HCT116 (cell line): ENCODE data around the gene PARVB. TPM values are rescaled to one million over a fixed set of nuclear protein-coding genes. Genes with fewer than 3 reads are reported as not detected.

Experiments
- ATAC-seq: fragments of 200-7000 bp; cut with Tn5 transposase; 2 replicates; pipeline ENCODE4 v1.9.1; 2020; ENCODE audit warnings: mild to moderate bottlenecking, moderate library complexity
- BruUV-seq: library from RNA; stranded (reverse); fragments of 400-500 nt; replicated peaks from 2 replicates; lab custom pipeline; 2021; lab: Mats Ljungman, UMichigan
- CTCF ChIA-PET: fragments of 300-600 bp; sonication (Branson Sonifier 250); formaldehyde crosslinking; loops from one replicate; lab custom pipeline; 2021; ENCODE audit warnings: antibody characterized with exemption; lab: Charles Lee
- POLR2A ChIA-PET: fragments of 300-600, 350-600 bp; sonication (Branson Sonifier 250); formaldehyde crosslinking; loops from one replicate; lab custom pipeline; 2021; ENCODE audit warnings: antibody characterized with exemption; lab: Charles Lee
- RAD21 ChIA-PET, 2 experiments: fragments of 300-600 bp; sonication (Branson Sonifier 250); formaldehyde crosslinking; loops; one replicate each; lab custom pipeline; 2023; ENCODE audit warnings: low total read pairs in 2 of 2; ENCODE audit not compliant: uncharacterized antibody in 2 of 2, unreplicated experiment in 2 of 2, low non-redundant PET in 1 of 2; lab: Charles Lee
- DNase-seq: peaks from one replicate; pipeline ENCODE4 v3.0.0-alpha.2; 2010; ENCODE audit warnings: low read depth, low spot score
- H2AFZ ChIP-seq: fragments of 200-600 bp; shearing (Covaris generic), sonication (generic); 2 replicates; pipeline ENCODE4 v1.6.1; 2017; ENCODE audit warnings: low read depth, mixed run types, mixed read lengths, antibody characterized with exemption, low read length; ENCODE audit not compliant: poor library complexity, severe bottlenecking
- H3K27ac ChIP-seq: 2 replicates; pipeline ENCODE4 v1.5.1; 2012; ENCODE audit warnings: low read depth, low read length
- H3K27me3 ChIP-seq: fragments of 200-600 bp; sonication (generic); 2 replicates; pipeline ENCODE4 v1.6.1; 2016; ENCODE audit warnings: mixed run types, low read length, mixed read lengths; ENCODE audit not compliant: insufficient read depth
- H3K36me3 ChIP-seq, 2 experiments: fragments of 200-500 bp in 1 of 2; fragments of 200-600 bp in 1 of 2; sonication (Bioruptor generic) in 1 of 2; sonication (generic) in 1 of 2; 2 replicates each; pipeline versions ENCODE4 v1.5.1 to v1.6.1; 2014 to 2016; ENCODE audit warnings: low read length in 2 of 2, inconsistent platforms in 1 of 2, mixed read lengths in 1 of 2, mixed run types in 1 of 2; ENCODE audit not compliant: insufficient read depth in 2 of 2, control insufficient read depth in 1 of 2
- H3K4me1 ChIP-seq, 2 experiments: fragments of 200-600 bp in 1 of 2; sonication (generic) in 1 of 2; 2 replicates each; pipeline versions ENCODE4 v1.5.1 to v1.6.1; 2012 to 2017; ENCODE audit warnings: low read length in 2 of 2, inconsistent platforms in 1 of 2, mild to moderate bottlenecking in 1 of 2, mixed read lengths in 1 of 2, mixed run types in 1 of 2, moderate library complexity in 1 of 2; ENCODE audit not compliant: insufficient read depth in 2 of 2, control insufficient read depth in 1 of 2
- H3K4me2 ChIP-seq: fragments of 200-600 bp; sonication (generic); 2 replicates; pipeline ENCODE4 v1.6.1; 2017; ENCODE audit warnings: mixed run types, low read length, mixed read lengths
- H3K4me3 ChIP-seq, 2 experiments: fragments of 200-600 bp in 1 of 2; sonication (generic) in 1 of 2; replicated peaks in 1 of 2; 2 replicates each; pipeline ENCODE4 v1.5.1; 2011 to 2016; ENCODE audit warnings: low read length in 2 of 2, control low read depth in 1 of 2, low read depth in 1 of 2, mild to moderate bottlenecking in 1 of 2, mixed read lengths in 1 of 2, mixed run types in 1 of 2
- H3K79me2 ChIP-seq: fragments of 200-600 bp; sonication (generic); 2 replicates; pipeline ENCODE4 v1.6.1; 2017; ENCODE audit warnings: mild to moderate bottlenecking, mixed run types, low read length, moderate library complexity, mixed read lengths; ENCODE audit not compliant: insufficient read depth
- H3K9ac ChIP-seq: fragments of 200-600 bp; sonication (generic); 2 replicates; pipeline ENCODE4 v1.6.1; 2016; ENCODE audit warnings: low read length, mixed read lengths
- H3K9me2 ChIP-seq: fragments of 200-600 bp; sonication (generic), shearing (Covaris generic); 2 replicates; pipeline ENCODE4 v1.6.1; 2017; ENCODE audit warnings: mixed run types, mild to moderate bottlenecking, moderate library complexity; ENCODE audit not compliant: insufficient read depth
- H3K9me3 ChIP-seq, 2 experiments: fragments of 200-500 bp in 1 of 2; fragments of 200-600 bp in 1 of 2; sonication (Bioruptor generic) in 1 of 2; sonication (generic) in 1 of 2; 2 replicates each; pipeline ENCODE4 v1.6.1; 2014 to 2017; ENCODE audit warnings: low read length in 2 of 2, mixed read lengths in 2 of 2, inconsistent platforms in 1 of 2, low read depth in 1 of 2, mild to moderate bottlenecking in 1 of 2, mixed run types in 1 of 2, moderate library complexity in 1 of 2; ENCODE audit not compliant: control insufficient read depth in 1 of 2, insufficient read depth in 1 of 2
- H4K20me1 ChIP-seq: fragments of 200-600 bp; sonication (generic), shearing (Covaris generic); 2 replicates; pipeline ENCODE4 v1.6.1; 2017; ENCODE audit warnings: mixed run types, mild to moderate bottlenecking, moderate library complexity; ENCODE audit not compliant: insufficient read depth
- ATF3 ChIP-seq: IDR thresholded peaks from 2 replicates; pipeline ENCODE4 v1.6.1; 2012
- CEBPB ChIP-seq: IDR thresholded peaks from 2 replicates; pipeline ENCODE4 v1.6.1; 2012; ENCODE audit warnings: low read depth
- CTCF ChIP-seq, 3 experiments: fragments of 200-600 bp in 1 of 3; sonication (generic) in 1 of 3; IDR thresholded peaks in 2 of 3; conservative IDR thresholded peaks in 1 of 3; 2 replicates each; pipeline ENCODE4 v1.5.1; 2012 to 2017; ENCODE audit warnings: low read depth in 2 of 3, low read length in 2 of 3, antibody characterized with exemption in 1 of 3, borderline replicate concordance in 1 of 3, control low read depth in 1 of 3, mild to moderate bottlenecking in 1 of 3, mixed read lengths in 1 of 3, mixed run types in 1 of 3, moderate library complexity in 1 of 3; ENCODE audit not compliant: insufficient read depth in 1 of 3
- ELF1 ChIP-seq: IDR thresholded peaks from 2 replicates; pipeline ENCODE4 v1.6.1; 2012; ENCODE audit warnings: low read depth, borderline replicate concordance
- EZH2 ChIP-seq: fragments of 200-600 bp; sonication (generic); IDR thresholded peaks from 2 replicates; pipeline ENCODE4 v1.6.1; 2017; ENCODE audit warnings: antibody characterized with exemption, mixed run types
- EZH2phosphoT487 ChIP-seq: fragments of 200-600 bp; IDR thresholded peaks from 2 replicates; pipeline ENCODE4 v1.6.1; 2018; ENCODE audit warnings: antibody characterized with exemption, borderline replicate concordance
- FOSL1 ChIP-seq: IDR thresholded peaks from 2 replicates; pipeline ENCODE4 v1.6.1; 2012; ENCODE audit warnings: low read depth
- JUND ChIP-seq: IDR thresholded peaks from 2 replicates; pipeline ENCODE4 v1.6.1; 2012
- POLR2A ChIP-seq: IDR thresholded peaks from 2 replicates; pipeline ENCODE4 v1.7.0; 2011; ENCODE audit warnings: borderline replicate concordance; ENCODE audit not compliant: insufficient read depth, insufficient read length; ENCODE audit errors: extremely low read depth
- POLR2AphosphoS5 ChIP-seq: IDR thresholded peaks from 2 replicates; pipeline ENCODE4 v1.6.1; 2011; ENCODE audit warnings: mild to moderate bottlenecking, low read depth, low read length, moderate library complexity
- RAD21 ChIP-seq: IDR thresholded peaks from 2 replicates; pipeline ENCODE4 v1.6.1; 2012; ENCODE audit warnings: low read depth, mild to moderate bottlenecking
- SRF ChIP-seq: IDR thresholded peaks from 2 replicates; pipeline ENCODE4 v1.6.1; 2012; ENCODE audit warnings: low read depth
- TCF7L2 ChIP-seq: IDR thresholded peaks from 2 replicates; pipeline ENCODE4 v1.7.0; 2011; ENCODE audit warnings: borderline replicate concordance, inconsistent platforms; ENCODE audit not compliant: insufficient read depth, insufficient read length; ENCODE audit errors: extremely low read depth
- ZFX ChIP-seq: fragments of 450-650 bp; IDR thresholded peaks from 2 replicates; pipeline ENCODE4 v1.6.1; 2017
- ZNF274 ChIP-seq: fragments of 200-500 bp; sonication (Bioruptor generic); IDR thresholded peaks from 2 replicates; pipeline ENCODE4 v1.6.1; 2014; ENCODE audit warnings: mild to moderate bottlenecking, low read depth, low read length, inconsistent platforms
- intact Hi-C: fragments of 100-400 bp; cut with micrococcal nuclease; formaldehyde crosslinking; loops from 2 replicates; pipeline ENCODE4 v1.10.0; 2022
- total RNA-seq: library from RNA; stranded (reverse); gene quantifications from one replicate; pipeline ENCODE4 v1.2.1, GENCODE V29; 2021; ENCODE audit not compliant: unreplicated experiment

Gene PARVB
- total RNA-seq, 1 experiment from 2014 or later = 21.4 TPM

DNA sequence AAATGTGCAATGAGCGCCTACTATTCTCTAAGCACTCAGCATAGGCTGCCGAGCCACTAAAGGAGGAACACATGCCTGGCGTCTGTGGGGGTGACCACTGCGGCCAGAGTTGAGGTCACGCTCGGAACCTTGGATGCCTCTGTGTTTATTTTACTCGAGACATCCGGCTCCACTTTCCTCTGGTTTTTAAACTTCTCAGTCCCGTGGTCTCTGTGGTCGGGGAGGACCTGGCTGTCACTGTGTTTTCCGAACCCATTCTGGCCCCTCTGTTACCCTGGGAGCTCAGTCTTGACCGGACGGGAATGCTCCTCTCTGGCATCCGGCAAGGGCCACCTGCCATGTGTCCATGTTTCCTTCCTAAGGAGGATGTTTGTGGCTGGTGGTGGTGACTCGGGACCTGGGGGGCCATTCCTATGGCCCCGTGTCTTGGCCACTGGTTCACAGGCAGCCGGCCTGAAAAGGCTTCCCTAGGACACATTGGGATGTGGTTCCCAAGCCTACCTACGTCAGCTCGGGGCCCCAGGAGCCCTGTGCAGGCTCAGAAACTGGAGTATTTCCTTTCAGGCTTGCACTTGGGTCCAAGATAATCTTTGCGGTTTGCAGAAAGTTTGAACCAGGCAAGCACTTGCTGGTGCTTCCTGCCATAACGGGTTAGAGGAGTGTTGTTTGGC is 109.9 kb downstream of the PARVB start (continued):
- TF ChIP-seq RAD21 (no peak), ZFX (no peak), ZNF274 (no peak), EZH2phosphoT487 (no peak)

DNA sequence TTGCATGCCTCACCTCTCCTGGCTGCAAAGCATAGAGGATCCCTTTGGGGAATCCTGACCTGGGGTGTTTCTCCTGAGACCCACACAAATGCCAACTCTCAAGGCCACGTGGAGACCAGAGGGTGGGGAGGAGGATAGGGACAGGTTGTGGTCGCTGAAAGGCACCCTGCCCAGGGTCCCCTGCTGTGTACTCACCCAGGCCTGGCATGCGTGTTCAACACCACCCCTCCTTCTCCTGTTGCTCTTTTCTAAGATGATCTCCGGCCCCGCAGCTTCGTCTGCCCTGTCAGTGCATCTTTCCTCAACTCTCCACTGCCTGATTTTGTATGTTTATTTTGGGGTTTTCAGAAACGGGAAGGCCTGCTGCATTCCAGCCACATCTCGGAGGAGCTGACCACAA is 112.0 kb downstream of the PARVB start:
- H3K27me3 ChIP-seq = no peaks in the 10 kb centered on the region
- H3K9ac ChIP-seq = no peak overlapping the region
- intact Hi-C loops = no loop called here
- H3K9me2 ChIP-seq = no peaks in the 10 kb centered on the region
- no peak overlapping the region for H2AFZ ChIP-seq
- ChIA-PET RAD21 (no interaction called here), CTCF (no interaction called here), POLR2A (no interaction called here)
- H3K27ac ChIP-seq = no peak overlapping the region
- H4K20me1 ChIP-seq = no peaks in the 10 kb centered on the region
- no peaks in the 10 kb centered on the region for H3K36me3 ChIP-seq
- DNase-seq = no peak
- no peak overlapping the region for H3K4me2 ChIP-seq
- no peak for ATAC-seq
- TF ChIP-seq RAD21 (no peak), ZFX (no peak), POLR2A (no peak), FOSL1 (no peak), CTCF (IDR thresholded peaks at IDR 0.05 in 2 of 3, conservative IDR thresholded peaks at IDR 0.05 in 1 of 3; ENCODE audit: borderline replicate concordance in 1 of 3, insufficient read depth in 1 of 3, low read depth in 2 of 3, low read length in 2 of 3) (no peak), TCF7L2 (no peak), CEBPB (no peak), ELF1 (no peak), EZH2 (no peak), JUND (no peak), ATF3 (no peak), SRF (no peak), POLR2AphosphoS5 (no peak), ZNF274 (no peak)
- TF ChIP-seq, all 23 proteins: peak for 0
- no TSS peak for BruUV-seq
- Histone ChIP-seq H3K4me3 (no peak overlapping the region), H3K79me2 (no peaks in the 10 kb centered on the region), H3K9me3 (no peaks in the 10 kb centered on the region), H3K4me1 (peaks cover 0 to 12% of the 10 kb centered on the region in 2 experiments; a peak in 2 of 4 replicates)
